Activated CD8-positive, alpha-beta T cell treated with anti-CD3 and anti-CD28 coated beads for 36 hours (primary cell): ENCODE data around the gene GJB2. TPM values are rescaled to one million over a fixed set of nuclear protein-coding genes. Genes with fewer than 3 reads are reported as not detected.

Experiments
- ATAC-seq: fragments of 200-7000 bp; cut with Tn5 transposase; one replicate; pipeline ENCODE4 v1.10.0; 2021; ENCODE audit warnings: mild to moderate bottlenecking, moderate library complexity
- CTCF ChIA-PET: fragments of 350-600 bp; sonication (Branson Sonifier 250); formaldehyde crosslinking; loops from one replicate; lab custom pipeline; 2021; ENCODE audit warnings: antibody characterized with exemption; lab: Charles Lee
- POLR2A ChIA-PET: fragments of 350-600 bp; sonication (Branson Sonifier 250); formaldehyde crosslinking; loops from one replicate; lab custom pipeline; 2021; ENCODE audit warnings: antibody characterized with exemption; lab: Charles Lee
- DNase-seq: peaks from one replicate; pipeline ENCODE4 v3.0.0-alpha.2; 2020
- H3K27ac Mint-ChIP-seq: one replicate; pipeline ENCODE4 v1.8.0; 2021; ENCODE audit warnings: mild to moderate bottlenecking, mixed read lengths
- H3K27me3 Mint-ChIP-seq: one replicate; pipeline ENCODE4 v1.8.0; 2021; ENCODE audit warnings: mixed read lengths
- H3K36me3 Mint-ChIP-seq: one replicate; pipeline ENCODE4 v1.8.0; 2021; ENCODE audit warnings: low read depth, mixed read lengths
- H3K4me1 Mint-ChIP-seq: one replicate; pipeline ENCODE4 v1.8.0; 2021; ENCODE audit warnings: low read depth, mixed read lengths
- H3K4me3 Mint-ChIP-seq: one replicate; pipeline ENCODE4 v1.8.0; 2021; ENCODE audit warnings: mild to moderate bottlenecking, moderate library complexity, mixed read lengths
- H3K9me3 Mint-ChIP-seq: one replicate; pipeline ENCODE4 v1.8.0; 2021; ENCODE audit warnings: mixed read lengths
- intact Hi-C: fragments of 100-400 bp; cut with micrococcal nuclease; formaldehyde crosslinking; loops from one replicate; pipeline ENCODE4 v1.10.0; 2022
- total RNA-seq, 2 experiments: library from RNA; stranded (reverse); gene quantifications; one replicate each; pipeline ENCODE4 v1.2.3, GENCODE V29; 2021
- TF ChIP-seq, protein P1 (sequence below): fragments of 200-600 bp; IDR thresholded peaks from one replicate; pipeline ENCODE4 v1.8.0; 2022; ENCODE audit warnings: antibody characterized with exemption, mild to moderate bottlenecking

GJB2 gene
- total RNA-seq, 2 experiments from 2014 or later, result 0.83 to 1.1 TPM

DNA sequence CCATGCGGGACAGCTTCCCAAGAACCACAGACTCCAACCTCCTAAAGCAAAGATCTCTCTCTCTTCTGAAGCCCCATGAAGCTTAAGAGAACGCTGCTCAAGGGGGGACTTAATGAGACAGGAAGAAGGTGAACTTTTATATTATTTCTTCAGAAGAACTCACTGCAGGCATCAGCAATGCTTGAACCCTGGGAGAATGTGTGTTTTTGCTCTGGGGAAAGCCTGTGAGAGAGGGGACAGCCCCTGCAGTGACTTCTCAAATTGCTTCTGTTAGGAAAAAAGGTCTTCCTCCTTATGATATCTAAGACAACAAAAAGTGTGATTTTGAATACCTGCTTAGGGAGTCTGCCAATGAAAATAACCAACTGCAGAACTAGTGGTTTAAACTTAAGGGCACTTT lies 54.9 kb downstream of the GJB2 start:
- Mint-ChIP-seq H3K9me3 (no peaks in the 10 kb centered on the region), H3K4me1 (peaks cover 6% of the 10 kb centered on the region), H3K4me3 (no peak overlapping the region), H3K27me3 (peaks cover 57% of the 10 kb centered on the region), H3K27ac (no peak overlapping the region), H3K36me3 (no peaks in the 10 kb centered on the region)
- intact Hi-C loops, result no loop called here
- DNase-seq (no peak), ATAC-seq (no peak)
- POLR2A ChIA-PET, result no interaction called here
- CTCF ChIA-PET, result interaction anchor here (0.9 to 1.4 kb wide), 3 partner anchors 10 to 37 kb away, joined by 3 to 6 read pairs (median 4); partner anchors contain the start of gene GJA3
- TF ChIP-seq, protein P1, sequence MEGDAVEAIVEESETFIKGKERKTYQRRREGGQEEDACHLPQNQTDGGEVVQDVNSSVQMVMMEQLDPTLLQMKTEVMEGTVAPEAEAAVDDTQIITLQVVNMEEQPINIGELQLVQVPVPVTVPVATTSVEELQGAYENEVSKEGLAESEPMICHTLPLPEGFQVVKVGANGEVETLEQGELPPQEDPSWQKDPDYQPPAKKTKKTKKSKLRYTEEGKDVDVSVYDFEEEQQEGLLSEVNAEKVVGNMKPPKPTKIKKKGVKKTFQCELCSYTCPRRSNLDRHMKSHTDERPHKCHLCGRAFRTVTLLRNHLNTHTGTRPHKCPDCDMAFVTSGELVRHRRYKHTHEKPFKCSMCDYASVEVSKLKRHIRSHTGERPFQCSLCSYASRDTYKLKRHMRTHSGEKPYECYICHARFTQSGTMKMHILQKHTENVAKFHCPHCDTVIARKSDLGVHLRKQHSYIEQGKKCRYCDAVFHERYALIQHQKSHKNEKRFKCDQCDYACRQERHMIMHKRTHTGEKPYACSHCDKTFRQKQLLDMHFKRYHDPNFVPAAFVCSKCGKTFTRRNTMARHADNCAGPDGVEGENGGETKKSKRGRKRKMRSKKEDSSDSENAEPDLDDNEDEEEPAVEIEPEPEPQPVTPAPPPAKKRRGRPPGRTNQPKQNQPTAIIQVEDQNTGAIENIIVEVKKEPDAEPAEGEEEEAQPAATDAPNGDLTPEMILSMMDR, result no peak

Other genes with a start within 250 kb of the GJB2 start
- gene ZMYM2, start 234.2 kb downstream of the GJB2 start, total RNA-seq, result 10 to 100 TPM; 79.2 to 82.0 TPM
- under 1 TPM; 0.32 to 0.51 TPM for gene GJA3, start 31.9 kb downstream of the GJB2 start, total RNA-seq
- 1 to 10 TPM; 2.3 to 3.3 TPM for gene GJB6, start 39.4 kb upstream of the GJB2 start, total RNA-seq